ENCODE results near the gene HEPHL1.
"Not testable (repeated sequence)": the region's sequence is repeated elsewhere in the genome, so short reads cannot be mapped to it uniquely, and the experiment has no call there.

The HEPHL1 gene, protein sequence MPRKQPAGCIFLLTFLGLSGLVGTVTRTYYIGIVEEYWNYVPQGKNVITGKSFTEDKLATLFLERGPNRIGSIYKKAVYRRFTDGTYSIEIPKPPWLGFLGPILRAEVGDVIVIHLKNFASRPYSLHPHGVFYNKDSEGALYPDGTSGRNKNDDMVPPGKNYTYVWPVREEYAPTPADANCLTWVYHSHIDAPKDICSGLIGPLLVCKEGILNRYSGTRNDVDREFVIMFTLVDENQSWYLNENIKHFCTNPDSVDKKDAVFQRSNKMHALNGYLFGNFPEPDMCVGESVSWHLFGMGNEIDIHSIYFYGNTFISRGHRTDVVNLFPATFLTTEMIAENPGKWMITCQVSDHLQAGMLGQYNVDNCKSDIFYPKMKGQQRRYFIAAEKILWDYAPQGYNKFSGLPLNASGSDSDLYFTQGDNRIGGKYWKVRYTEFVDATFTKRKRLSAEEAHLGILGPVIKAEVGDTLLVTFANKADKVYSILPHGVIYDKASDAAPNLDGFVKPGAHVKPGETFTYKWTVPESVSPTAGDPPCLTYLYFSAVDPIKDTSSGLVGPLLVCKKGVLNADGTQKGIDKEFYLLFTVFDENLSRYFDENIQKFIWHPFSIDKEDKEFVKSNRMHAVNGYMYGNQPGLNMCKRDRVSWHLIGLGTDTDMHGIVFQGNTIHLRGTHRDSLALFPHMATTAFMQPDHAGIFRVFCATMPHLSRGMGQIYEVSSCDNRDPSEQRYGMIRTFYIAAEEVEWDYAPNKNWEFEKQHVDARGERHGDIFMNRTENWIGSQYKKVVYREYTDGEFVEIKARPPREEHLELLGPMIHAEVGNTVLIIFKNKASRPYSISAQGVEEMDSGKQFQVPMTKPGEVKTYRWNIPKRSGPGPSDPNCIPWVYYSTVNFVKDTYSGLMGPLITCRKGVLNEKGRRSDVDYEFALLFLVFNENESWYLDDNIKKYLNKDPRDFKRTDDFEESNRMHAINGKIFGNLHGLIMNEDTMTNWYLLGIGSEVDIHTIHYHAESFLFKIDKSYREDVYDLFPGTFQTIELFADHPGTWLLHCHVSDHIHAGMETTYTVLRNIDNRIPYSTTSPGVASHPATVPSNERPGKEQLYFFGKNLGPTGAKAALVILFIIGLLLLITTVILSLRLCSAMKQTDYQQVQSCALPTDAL

GRCh38 chr11:94020777-94021481 is at the start of gene HEPHL1:
Gene HEPHL1, plus strand, starts transcription at chr11:94021354. Its CDS starts 15 bp downstream, at chr11:94021369.
- no peak for DNase-seq

DNA sequence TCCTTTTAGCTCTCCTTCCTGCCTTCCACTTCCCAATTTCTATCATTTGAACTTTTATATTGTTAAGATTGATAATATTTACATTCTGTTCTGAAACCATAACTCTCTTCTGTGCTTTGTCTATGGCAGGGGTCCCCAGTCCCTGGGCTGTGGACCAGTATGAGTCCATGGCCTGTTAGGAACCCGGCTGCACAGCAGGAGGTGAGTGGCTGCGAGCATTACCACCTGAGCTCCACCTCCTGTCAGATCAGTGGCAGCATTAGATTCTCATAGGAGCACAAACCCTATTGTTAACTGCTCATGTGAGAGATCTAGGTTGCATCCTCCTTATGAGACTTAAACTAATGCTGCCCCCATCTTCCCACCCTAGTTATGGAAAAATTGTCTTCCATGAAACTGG is 48.4 kb upstream of the HEPHL1 start:
- DNase-seq, result no peak

DNA sequence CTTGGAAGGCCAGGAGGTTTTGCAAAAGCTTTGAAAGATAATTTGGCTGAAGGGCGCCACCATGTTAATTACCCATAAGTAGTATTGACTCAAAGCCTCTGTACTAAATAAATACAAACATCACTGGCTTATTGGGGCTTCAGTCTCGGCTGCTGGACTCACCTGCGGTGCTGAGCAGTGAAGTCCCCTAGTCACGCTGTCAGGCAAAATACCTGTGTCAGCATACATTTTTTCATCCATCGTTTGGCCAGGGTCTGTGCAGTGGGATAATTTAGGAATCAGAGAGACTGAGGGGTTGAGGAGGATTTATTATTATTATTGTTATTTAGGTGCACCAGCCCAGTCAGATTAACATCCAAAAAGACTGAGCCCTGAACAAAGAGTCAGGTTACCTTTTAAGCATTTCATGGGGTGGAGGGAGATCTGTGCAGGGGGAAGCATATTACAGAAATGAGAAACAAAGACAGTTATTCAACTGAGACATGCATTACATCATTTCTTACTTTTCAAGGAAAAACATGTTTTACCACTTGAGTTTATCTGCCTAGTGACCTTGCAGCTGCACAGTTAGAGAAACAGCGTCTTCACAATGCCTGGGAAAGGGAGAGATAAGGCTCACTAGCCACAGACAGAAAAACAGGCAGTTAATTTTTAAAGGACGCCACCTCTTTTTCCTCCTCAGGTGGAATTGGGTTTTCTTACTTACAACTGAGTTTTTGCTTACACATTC is 47.7 kb upstream of the HEPHL1 start:
- not testable (repeated sequence) for DNase-seq

DNA sequence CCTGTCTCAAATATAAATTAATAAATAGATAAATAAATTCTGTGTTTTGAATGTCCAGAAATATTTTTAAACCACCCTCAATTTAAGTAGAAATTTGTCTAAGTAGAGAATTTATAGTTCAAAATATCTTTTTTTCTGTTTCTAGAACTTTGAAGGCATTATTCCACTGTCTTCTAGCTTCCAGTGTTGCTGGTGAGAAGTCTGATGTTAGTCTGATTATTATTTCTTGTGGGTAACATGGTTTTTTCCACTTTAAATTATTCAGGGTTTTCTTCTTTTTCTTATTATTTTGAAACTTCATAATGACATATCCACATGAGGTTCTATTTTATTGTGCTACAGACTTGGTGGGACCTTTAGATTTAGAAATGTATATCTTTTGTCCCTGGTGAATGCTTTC is 46.4 kb upstream of the HEPHL1 start:
- no peak for DNase-seq

DNA sequence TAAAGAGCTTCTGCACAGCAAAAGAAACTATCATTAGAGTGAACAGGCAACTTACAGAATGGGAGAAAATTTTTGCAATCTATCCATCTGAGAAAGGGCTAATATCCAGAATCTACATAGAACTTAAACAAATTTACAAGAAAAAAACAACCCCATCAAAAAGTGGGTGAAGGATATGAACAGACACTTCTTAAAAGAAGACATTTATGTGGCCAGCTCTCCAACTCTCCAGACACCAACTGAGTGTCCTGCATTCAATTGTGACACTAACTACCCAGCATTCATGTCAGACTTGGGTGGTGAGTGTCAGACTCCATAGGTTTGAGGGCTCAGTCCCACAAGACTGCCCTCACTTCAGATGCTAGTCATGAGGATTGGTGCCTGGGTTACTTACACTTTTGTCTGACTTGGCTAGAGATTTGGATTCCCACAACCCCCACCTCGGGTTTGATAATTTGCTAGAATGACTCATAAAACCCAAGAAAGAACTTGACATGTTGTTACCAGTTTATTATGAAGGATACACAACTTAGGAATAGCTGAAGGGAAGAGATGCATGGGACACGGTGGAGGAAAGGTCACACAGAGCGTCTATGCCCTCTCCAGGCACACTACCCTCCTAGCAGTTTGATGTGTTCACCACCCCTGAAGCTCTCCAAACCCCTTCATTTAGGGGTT is 44.4 kb upstream of the HEPHL1 start:
- not testable (repeated sequence) for DNase-seq

- no peak for DNase-seq
Observed at GRCh38 chr11:93983542-93984195, 37.5 kb upstream of the HEPHL1 start.

DNA sequence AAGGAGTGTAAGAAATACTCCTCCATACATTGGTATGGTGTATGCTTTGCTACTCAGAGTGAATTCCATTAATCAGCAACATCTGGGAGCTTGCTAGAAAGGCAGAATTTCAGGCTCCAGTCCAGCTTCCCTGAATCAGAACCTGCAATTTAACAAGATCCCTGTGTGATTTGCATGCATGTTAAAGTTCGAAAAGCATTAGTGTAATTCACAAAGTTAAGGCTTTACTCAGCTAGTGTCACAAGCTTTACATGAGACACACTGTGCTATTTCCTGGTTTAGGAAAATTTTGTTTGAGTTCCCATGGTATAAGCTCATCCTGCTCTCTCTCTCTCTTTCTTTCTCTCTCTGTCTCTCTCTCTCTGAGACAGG is 37.0 kb upstream of the HEPHL1 start:
- DNase-seq, result no peak

GRCh38 chr11:93984936-93985335 is 36.2 kb upstream of the HEPHL1 start:
- no peak for DNase-seq

DNA sequence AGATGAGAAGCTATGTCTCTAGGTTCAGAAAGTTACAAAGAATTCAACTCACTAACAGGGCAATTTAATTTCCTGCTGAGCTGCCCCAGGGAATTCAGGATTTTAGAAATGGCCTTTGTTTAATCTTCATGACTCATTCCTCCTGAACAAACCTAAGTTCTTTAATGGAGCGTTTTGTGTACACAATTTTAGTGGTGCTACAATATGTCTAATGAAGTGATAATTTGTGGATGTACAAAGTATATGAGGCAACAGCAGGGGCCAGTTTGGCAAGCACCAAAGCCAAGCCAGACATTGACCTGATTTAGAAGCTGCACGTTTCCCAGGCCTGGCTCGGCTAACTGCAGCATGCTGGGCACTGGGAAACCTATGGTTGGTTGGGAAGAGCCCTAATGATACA is 34.4 kb upstream of the HEPHL1 start:
- DNase-seq, result no peak

GRCh38 chr11:93988455-93988854 is 32.7 kb upstream of the HEPHL1 start:
- DNase-seq, result no peak

DNA sequence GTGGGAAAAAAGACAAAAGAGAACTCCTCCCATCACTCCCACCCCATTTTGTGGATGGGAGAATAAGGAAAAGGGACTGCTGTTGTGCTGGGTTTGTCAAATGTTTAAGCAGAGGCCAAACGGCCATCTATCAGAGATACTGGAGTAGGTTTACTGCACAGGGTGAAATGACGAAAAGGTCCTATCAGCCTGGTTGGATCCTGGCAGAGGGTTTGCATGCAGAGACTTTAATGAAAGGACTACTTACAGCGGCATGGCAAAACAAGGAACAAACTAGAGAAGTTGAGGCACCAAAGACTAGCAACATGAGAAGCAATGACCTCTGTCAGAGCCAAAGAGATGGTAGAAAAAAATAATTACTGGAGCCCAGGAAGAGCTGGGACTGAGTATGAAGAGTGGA is 32.2 kb upstream of the HEPHL1 start:
- DNase-seq, result no peak

- DNase-seq, result no peak
Observed at GRCh38 chr11:93993747-93994146, 27.4 kb upstream of the HEPHL1 start.

- no peak for DNase-seq
Observed at GRCh38 chr11:93997741-93998140, 23.4 kb upstream of the HEPHL1 start.

DNA sequence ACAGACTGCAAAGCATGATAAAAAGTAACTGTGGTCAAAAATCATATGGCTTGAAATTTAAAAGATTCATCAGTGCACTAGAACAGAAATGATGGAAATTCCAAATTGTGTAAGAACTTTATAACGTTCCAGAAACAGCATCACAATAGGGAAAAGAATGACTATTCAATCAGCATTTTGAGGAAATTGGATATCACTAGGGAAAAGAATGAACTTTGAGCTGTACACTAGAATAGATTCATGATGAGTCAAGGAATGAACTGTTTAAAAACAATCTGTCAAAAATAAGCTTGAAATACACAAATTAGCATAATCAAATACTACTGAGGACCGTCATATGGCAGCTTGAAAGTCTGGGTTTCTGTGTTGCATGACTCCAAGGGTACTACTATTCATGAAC is 20.5 kb upstream of the HEPHL1 start:
- DNase-seq, result no peak

DNA sequence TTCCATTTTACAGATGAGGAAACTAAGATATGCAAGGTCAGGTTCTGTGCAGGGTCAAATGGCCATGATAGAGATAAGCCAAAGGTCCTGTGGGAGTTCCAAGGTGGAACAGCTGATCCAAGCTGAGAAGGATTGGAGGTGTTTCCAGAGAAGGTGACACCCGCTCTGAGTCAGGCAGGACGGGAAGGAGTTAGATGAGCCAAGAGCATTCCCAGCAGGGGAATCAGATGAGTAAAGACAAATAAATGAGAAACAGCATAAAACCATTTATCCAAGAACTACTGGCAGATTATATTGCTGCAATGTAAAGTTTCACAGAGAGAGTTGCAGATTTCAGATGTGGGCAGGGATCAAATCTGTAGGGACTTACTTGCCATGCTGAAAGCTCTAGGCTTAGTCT is 18.9 kb upstream of the HEPHL1 start:
- DNase-seq, result no peak

DNA sequence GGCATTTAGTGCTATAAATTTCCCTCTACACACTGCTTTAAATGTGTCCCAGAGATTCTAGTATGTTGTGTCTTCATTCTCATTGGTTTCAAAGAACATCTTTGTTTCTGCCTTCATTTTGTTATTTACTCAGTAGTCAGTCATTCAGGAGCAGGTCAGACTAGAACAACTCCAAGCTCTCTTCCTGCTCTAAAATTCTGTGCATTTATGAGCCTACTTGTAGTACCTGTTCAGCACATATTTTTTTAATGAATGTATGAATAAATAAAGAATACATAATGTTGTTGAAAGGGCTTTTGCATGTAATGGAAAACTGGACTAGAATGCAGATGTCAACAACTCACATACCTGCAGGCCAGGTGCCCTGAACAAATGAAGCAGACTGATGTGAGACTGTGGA is 13.7 kb upstream of the HEPHL1 start:
- DNase-seq, result no peak

- no peak for DNase-seq
Observed at GRCh38 chr11:94007906-94008305, 13.2 kb upstream of the HEPHL1 start.

DNA sequence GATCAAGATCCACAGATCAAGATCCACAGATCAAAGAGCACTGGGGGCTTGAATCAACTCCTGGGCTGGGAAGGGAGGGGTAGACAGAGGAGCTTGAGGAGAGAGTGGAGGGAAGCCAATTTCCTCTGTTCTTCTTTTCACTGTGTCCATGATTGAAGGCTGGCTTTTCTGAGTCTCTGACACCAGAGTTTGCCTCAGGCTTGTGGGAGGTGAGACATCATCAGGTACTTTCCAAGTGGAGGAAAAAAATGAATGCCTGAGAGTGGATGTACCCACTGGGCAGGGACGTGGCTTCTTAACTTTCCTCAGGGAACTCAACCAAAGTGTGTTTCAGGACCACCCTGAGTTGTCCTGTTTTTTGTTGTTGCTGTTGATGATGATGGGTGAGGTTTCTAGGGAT is 11.0 kb upstream of the HEPHL1 start:
- DNase-seq, result no peak

- DNase-seq, result no peak
Observed at GRCh38 chr11:94011478-94011877, 9.7 kb upstream of the HEPHL1 start.

DNA sequence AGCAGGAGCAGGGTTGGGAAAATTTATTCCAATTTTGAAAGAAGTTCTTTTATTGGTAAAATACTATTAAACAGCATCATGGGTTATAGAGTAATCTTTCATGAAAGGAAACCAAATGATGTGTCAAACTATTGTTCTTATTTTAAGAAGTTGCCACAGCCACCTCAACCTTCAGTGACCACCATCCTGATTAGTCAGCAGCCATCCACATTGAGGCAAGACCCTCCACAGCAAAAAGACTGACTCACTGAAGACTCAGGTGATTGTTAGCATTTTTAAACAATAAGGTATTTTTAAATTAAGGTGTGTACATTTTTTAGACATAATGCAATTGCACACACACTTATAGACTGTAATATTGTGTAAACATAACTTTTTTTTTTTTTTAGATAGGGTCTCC is 3.7 kb upstream of the HEPHL1 start:
- no peak for DNase-seq

GRCh38 chr11:94018721-94019120 is 2.4 kb upstream of the HEPHL1 start:
- DNase-seq, result no peak

Data from NCI-H446 treated with DMSO at 0.1 percent for 48 hours (cell line).